HS-27A (cell line): Measurements from ENCODE around the gene AKAIN1.

ENCODE experiments used
- DNase-seq: peaks from one replicate; pipeline ENCODE4 v3.0.0-alpha.2; 2012; ENCODE audit warnings: low read depth, missing footprints

Gene AKAIN1

DNA sequence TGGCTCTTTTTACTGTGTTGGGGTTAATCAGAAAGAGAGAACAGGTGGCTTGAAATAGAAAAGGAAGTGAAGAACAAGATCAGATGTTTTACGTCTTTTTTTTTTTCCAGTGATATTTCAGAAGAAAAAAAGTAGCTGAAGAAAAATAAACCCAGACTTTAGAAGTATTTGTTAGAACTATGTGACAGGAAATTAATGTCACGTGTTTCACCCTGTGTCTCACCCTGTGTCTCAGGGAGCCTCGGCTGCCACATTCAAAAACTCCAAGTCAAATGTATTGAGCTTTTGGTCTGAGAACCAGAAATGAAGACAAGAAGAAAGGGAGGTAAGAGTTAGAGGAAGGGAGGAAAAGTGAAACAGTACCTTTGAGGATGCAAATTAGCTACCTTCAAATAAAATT lies 38.0 kb downstream of the AKAIN1 start:
- DNase-seq: no peak

DNA sequence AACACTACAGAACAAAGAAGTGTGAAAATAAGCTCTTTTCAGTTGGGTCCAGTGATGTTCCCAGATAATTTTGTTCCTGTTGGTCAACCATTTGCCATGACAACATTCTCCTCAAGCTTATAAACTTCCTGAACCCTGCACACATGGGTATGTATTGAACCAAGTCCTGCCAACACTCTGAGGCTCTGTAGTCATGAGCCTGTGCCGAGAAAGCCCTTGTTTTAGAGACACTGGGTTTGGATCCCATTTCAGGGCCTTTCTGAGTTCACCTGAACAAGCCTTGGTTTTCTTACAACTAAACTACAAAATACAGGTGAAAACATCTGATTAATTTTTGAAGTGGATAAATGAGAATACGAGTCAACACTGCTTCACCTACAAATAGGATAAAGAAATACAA lies 38.5 kb downstream of the AKAIN1 start:
- no peak for DNase-seq

DNA sequence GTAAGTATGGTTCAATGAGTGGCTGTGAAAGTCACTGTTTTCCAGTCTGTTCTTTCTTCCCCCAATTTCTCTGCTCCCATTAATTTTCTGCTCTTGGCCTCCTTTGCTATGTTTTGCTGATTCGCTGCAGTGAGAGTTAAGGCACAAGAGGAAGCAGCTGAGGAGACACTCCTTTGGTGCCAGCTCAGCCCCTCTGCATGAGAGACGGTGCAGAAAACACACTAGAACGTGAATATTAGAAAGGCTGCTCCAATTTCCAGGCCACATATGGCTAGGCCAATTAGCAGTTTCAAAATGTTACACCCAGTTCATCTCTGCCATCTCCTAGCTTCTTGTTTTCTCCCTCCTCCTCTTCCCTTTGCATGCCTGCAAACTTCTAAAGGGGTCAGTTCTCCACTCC lies 38.9 kb downstream of the AKAIN1 start:
- DNase-seq: no peak

DNA sequence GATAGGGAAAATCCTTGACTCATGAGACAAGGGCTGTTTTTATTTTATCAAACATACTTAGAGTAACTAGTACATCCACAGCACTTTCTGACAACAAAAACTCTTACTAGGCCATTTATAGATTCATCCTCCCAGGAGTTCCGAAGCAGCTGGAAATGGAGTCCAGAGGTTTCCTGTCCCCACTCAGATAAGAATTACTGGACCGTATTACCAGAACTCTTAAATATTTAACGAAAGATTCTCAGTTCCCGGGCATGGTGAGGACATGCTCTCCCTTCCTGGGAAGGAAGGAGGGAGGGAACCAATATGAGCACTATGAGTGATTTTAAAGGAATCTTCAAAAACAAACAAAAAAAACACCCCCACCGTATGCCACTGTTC lies 41.2 kb downstream of the AKAIN1 start:
- no peak for DNase-seq

DNA sequence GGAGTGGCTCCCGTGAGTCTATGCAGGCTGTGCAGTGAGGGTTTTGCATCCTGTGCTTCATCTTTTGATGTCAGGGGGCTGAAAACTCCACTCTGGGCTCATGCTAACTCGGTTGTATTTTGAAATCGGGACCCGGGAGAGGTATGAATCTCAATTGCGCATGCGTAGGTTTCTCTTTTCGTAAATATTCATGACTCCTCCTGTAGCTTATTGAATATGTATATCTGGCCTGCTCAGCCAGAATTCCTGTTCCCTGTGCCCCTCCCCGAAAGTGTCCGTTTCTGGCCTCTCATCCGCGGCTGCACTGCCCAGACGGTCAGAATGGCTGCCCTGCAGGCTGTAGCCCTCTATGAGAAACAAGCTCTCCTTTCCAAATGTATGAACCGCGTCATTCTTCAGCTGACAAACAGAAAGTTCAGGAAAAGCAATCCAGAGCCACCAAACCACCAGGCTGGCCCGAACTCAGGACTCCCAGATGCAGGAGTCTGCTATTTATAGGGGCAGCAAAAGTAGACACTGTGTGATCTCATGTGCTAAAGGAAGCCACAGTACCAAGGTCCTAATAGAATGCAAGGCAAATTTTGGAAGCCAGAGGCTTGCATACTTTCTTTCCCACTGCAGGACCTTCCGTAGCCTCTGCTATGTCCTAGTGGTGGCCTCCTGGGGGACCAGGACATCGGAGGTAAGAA lies 41.7 kb downstream of the AKAIN1 start:
- no peak for DNase-seq

DNA sequence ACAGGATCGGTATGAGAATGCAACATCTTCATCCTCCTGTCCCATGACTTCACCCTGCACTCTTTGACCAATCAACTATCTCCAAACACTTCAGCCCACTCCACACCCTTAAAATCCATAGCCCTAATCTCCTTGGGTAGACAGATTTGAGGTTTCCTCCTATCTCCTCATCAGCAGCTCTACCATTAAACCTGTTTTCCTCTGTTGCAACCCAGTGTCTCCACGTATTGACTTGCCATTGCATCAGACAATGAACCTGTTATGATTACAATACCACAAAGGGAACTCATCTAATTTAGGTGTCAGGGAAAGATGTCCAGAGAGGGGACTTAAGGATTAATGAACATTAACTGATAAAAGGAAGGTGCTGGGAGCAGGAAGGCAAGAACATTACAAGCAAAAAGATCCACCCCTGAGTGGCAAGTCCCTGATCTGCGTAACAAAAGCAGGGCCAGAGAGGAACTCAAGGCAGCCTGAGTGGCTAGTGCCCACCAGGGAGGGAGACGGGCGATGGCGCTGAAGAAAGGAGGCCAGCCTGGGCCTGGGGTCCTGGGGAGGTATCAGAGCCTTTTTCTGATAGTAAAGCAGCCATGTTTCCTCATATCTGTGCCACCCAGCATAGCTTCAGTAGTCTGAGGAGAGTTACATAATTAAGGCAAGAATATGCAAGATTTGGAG lies 44.6 kb downstream of the AKAIN1 start:
- DNase-seq: no peak

DNA sequence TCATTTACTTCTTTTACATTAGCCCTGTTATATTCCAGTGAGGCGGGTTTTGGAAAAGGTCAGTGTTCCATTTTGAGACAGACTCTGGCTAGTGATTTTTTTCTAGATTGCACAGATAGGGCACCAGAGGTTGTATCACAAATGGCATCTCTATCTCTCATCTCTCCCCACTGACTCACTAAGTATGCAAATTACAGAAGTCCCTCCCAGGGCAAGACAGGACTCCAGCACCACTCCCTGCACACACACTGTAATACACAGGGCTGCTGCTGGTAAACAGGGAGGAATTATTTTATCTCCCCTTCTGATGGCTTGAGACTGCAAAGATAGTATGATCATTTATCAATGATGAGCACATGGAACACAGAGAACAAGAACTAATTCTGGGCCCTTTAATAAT lies 46.2 kb downstream of the AKAIN1 start:
- DNase-seq: no peak

DNA sequence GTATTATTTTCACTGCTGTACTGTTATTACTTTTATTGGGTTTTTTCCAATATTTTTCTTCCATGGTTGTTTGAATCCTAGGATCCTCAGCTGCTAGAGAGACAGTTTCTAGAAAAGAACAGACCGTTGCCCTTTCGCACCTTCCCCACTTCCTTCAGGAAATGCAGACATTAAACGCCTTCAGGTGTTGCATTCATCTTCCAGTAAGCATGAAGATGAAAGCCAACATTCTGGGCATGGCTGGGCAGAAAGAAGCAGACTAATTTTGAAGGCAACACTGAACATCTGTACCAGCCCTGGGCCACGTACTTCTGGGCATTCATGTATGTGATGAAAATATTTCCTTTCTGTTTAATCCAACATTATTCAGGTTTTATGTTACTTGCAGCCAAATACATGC lies 51.0 kb downstream of the AKAIN1 start:
- no peak for DNase-seq

DNA sequence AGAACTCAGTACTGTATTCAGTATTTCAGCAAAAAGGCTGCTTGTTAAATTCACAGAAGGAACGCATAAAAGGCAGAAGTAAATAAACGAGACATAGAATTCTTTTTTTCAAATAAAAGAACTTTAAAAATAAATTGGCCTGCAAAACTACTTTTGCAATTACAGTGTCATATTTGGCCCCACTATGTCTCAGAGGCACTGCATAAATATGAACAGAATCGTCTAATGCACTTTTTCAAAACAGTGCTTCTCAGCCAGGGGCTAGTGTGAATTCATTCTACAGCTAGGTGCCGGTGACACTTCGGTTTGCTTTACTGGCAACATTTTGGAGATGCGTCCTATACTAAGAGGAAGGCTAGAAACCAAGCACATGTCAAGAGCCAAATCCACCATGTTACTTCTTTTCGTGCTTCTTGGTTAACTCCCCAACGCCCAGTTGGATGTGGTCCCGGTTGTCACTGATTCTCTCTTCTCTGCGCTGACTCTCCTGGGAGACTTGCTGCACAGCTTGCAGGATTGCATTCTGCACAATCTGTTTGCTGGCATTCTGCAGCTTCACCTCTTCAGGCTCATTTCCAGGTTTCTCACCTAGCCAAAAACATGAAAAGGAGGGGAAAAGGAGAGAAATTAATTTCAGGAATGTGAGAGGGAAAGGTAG lies 51.8 kb downstream of the AKAIN1 start:
- DNase-seq: no peak

DNA sequence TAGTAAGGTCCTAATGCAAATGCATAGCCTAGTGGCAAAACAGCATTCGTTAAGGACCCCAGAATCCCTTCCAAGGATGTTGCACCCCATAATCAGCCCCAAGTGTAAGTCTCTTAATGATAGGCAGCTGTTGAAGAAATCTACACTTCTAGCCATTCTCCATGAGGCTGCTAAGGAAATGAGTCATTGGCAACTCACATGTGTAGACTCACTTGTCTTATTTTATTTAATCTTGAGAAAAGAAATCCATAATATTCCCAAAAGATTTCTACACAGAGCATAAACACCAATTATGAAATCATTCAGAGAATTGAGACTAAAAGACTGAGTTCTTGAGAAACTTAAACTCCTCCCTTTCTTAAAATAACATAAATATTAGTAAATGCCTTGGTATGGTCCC lies 52.4 kb downstream of the AKAIN1 start:
- no peak for DNase-seq

DNA sequence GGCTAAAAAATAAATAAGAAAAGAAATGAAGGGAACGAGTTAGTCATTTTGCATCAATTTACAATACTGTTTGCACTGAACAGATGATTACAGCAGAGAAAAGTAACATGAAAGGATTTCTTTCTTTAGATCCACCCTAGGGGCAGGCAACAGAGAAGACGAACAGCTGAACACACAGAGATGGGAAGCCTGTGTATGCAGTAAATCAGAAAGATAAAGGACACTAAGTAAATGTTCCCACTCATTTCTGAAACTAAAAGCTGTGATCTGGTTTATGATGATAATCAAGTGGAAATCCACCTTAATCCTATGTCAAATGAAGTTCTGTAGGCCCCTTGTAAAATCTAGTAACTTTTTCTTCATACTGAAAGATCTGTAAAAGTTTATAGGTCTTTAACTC lies 54.2 kb downstream of the AKAIN1 start:
- DNase-seq: no peak

DNA sequence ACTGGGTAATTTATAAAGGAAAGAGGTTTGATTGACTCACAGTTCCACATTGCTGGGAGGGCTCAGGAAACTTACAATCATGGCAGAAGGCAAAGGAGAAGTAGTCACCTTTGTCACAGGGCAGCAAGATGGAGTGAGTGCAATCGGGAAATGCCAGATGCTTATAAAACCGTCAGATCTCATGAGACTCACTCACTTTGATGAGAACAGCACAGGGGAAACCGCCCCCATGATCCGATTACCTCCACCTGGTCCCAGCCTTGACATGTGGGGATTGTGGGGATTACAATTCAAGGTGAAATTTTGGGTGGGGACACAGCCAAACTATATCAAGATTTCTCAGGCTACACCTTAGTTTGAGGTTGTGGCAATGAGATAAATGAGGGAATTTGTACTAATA lies 54.9 kb downstream of the AKAIN1 start:
- no peak for DNase-seq

DNA sequence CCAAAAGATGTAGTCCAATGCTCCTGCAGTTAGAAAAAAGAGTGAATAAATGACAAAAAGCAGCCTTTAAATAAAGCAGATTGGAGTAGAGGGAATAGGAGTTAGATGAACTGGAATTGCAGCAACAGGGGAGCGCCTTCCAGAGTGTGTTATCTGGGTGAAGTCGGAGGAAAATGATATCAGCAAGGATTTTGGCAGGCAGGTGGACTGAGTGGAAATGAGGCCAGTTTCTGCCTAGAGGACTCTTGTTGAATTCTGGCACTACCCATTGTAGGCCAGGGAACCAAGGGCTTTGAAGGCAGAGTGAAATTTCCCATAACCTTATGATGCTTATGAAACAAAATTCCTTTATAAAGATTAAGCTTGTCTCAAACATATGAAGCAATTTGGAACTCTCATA lies 59.8 kb downstream of the AKAIN1 start:
- no peak for DNase-seq

DNA sequence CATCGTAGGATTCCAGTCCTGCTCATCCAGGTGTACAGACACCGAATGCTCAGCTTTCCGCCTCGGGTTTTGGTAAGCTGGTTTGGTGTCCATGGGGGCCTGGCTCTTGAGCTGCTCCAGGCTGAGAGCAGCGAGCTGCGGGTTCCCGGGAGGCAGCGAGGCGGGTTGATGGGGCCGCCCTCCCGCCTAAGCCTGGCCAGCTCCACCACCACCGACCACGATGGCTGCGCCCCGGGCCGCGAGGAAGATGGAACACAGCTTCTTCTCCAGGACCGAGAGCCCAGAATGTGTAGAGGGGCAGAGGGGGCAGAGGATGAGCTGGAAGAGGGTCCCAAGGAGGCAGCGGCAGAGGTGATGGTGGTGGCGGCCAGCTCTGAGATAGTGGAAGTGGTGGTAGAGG lies 64.1 kb downstream of the AKAIN1 start:
- DNase-seq: no peak

DNA sequence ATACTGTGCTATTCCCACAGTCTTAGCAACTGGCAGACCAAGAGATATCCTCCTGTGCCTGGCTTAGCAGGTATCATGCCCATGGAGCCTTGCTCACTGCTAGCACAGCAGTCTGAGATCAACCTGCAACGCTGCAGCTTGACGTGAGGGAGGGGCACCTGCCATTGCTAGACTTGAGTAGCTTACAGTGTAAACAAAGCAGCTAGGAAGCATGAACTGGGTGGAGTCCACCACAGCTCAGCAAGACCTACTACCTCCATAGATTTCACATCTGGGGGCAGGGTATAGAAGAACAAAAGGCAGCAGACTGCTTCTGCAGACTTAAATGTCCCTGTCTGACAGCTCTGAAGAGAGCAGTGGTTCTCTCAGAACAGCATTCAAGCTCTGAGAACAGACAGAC lies 74.8 kb downstream of the AKAIN1 start:
- no peak for DNase-seq

DNA sequence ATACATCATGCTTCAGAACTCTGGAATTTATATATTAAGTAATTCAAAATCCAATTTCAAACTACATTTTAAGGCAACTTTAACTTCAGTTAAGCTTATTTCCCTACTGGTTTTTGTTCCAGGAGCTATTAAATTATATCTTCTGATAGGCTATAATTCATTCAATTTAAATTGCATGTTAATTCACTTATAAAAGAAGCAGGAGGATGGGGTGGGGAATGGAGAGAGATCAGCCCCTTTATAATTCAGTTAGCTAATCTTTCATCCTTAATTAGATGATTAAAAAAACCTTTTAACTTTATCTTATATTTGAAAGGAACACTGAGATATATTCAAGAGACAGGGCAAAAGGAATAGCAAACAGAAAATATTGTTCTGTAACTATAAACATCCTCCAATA lies 86.8 kb downstream of the AKAIN1 start:
- no peak for DNase-seq

DNA sequence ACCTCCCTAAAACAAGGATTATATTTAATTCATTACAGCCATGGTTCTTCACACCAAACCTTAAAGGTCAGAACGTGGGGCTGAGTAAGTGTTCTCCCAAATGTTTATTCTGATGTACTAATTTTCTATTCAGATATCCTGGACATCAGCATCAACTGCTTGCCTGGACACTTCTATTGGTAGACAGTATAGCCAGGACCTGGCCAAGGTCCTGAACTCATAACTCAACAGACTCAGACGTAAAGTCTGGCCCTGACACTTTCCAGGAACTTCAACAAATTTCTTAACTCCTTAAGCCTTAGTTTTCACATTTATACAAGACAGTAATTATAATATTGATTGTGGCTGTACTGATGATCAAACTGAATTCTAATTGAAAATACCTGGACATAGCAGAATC lies 89.1 kb downstream of the AKAIN1 start:
- DNase-seq: no peak

DNA sequence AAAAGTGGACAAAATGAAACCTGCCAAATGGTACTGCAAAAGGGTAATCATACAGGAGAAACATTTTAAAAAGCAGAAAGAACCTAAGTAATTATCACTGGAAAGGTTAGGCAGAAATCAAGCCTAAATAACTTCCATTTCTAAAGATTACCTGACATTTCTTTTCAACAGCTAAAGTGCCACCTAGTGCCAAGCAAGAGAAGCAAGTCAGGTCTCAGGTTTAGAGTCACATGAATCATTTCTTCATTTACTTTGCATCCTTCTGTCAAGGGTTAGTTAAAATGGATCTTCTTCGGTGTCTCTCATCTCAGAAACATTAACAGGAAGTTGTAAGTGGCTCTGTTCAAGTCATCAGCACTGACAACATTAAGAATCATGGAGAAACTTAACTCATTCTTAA lies 90.3 kb downstream of the AKAIN1 start:
- no peak for DNase-seq

DNA sequence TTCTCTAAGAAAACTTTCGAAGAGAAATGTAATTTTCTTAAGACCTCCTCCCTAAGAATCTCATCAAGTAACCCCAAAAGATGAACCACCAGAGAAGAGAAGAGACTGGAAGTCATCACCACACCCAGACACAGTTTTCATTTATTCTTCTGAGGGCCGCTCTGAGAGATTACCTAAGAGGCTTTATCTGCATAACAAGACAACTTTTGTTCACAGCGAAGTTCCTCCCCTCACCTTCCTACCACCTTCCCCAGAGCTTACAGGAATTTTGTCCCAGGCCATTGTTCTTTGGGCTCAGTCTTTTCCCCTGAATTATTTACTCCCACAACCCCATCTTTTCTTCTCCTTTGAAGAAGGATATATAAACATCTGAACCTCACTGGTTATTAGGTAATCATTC lies 92.8 kb downstream of the AKAIN1 start:
- no peak for DNase-seq

DNA sequence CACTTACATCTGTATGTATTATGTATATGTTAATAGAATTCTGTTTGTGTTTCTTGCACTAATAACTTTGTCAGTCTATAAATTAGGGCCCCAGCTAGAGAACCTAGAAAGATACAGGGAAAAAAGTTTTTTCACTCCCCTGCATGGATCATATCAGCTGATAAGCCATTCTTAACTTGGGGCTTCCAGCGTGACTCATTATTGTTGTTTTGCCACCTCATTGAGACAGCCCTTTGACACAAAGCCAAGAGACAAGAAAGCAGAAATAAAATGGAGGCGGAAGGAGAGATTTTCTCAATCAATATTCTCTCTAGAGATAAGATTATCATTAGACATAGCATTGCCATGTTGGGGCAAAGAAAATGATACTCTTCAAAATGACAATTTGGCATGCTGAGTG lies 93.4 kb downstream of the AKAIN1 start:
- DNase-seq: no peak

DNA sequence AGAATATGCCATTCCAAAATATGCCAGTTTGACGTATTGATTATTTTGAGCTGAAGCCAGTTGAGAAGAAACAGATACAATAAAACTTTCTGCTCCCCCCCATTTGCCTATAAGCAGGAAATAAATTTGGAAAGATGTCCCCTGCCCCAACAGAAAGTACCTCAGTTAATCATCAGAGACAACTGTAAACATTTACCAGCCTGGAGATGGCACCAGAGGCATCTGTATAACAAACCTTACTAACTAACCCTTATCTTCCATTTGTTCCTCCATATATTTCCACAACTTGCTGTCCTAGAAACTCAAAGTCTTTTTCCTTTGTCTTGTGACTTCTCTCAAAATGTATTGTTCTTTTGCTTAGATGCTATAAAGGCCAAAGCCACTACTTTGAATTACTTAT lies 93.8 kb downstream of the AKAIN1 start:
- DNase-seq: no peak

DNA sequence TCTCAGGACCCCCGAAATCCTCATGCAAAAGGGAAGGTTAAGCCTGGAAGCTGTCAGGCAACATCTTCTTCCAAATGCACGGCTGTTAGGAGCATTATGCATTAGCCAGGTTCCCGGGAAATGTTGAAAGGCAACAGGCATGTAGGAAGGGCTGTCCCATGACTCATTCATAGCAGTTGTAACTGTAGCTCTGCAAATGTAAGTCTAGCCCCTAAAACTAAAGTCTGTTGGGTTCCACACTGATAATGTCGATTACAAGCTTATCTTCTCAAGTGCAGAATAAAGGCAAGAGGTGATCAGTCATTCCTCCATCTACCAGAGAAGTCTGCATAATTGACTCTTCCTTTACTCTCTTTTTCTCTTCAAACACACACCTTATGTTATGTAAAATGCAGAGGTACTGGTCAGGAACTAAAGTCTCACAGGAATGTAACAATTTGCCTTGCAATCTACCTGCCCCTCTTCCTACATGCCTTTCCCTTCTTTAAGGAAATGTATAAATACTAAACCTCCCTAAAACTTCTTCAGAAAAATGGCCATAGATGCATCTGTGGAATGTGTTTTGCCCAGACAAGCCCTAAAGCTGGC lies 99.8 kb downstream of the AKAIN1 start:
- no peak for DNase-seq

DNA sequence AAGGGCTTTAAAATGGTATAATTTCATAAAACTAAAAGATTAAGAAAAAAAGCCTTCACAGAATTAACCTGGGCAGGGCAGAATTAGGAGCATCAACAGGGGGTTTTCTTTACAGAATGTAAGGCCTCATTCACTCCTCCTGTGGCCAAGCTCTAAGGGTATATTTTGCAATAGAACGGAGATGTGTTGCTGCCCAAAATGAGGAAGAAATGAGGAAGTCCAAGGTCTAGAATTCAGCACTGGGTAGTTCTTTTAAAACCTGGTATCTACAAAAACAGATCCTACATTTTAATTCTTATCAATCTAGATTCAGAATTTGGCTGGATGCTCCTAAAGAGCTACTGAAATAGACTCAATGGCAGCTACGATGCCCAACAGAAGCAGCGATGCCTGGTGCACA lies 101.8 kb downstream of the AKAIN1 start:
- no peak for DNase-seq
